GM21825 (cell line): ENCODE measurements around the gene FANCI.

Source experiments
- ATAC-seq: cut with Tn5 transposase; IDR thresholded peaks from one replicate; pipeline ENCODE4 v1.9.1; 2021; ENCODE audit warnings: mild to moderate bottlenecking, moderate library complexity; ENCODE audit not compliant: unreplicated experiment

Gene FANCI

DNA sequence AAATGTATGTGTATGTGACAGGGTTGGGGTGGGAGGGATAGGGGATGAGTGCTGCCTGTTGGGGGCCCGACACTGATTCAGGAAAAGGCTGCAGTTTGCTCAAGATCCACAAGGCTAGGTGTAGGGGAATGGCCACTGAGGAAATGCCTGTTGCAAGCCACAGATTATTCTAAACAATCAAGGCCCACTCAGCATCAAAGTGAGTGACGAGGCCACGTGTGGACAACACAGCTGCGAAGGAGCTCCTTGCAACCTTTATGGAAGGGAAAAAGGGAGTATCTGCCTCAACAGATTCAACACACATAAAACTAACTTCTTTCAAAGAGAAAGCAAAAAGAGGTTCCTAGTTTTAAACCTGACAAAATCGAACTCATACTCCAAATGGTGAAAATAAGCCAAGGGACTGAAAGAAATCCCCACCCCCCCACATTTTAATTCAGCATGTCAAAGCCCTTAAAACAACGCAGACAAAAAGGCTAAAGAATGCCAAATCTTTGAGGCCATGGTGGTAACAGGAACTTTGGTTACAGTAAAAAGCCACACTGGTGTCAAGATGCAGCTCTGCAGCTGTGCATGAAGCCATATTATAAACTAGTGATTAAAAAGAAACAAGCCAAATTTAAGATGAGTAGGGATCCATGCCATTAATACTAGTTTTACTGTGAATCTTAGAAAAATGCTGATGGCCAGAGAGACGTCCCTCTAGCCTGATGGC is 87.3 kb downstream of the FANCI start:
- no peak for ATAC-seq

DNA sequence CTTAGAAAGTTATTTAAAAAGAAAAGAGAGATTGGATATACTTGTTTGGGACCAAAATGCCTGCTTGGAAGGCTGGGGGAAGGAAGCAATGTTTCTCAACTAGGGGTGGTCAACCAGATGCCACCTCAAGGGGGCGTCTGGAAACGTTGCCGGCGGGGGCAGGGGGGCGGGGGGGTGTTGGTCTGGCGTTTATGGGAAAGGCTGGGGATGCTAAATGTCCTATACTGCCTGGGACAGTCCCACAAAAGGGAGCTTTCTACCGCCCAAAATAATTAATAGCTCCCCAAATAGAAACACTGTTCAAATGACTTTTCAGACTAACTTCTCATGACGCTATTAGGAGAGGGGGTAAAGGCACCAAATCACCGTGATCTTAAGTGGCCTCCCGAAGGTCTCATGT is 88.7 kb downstream of the FANCI start:
- ATAC-seq, result no peak

DNA sequence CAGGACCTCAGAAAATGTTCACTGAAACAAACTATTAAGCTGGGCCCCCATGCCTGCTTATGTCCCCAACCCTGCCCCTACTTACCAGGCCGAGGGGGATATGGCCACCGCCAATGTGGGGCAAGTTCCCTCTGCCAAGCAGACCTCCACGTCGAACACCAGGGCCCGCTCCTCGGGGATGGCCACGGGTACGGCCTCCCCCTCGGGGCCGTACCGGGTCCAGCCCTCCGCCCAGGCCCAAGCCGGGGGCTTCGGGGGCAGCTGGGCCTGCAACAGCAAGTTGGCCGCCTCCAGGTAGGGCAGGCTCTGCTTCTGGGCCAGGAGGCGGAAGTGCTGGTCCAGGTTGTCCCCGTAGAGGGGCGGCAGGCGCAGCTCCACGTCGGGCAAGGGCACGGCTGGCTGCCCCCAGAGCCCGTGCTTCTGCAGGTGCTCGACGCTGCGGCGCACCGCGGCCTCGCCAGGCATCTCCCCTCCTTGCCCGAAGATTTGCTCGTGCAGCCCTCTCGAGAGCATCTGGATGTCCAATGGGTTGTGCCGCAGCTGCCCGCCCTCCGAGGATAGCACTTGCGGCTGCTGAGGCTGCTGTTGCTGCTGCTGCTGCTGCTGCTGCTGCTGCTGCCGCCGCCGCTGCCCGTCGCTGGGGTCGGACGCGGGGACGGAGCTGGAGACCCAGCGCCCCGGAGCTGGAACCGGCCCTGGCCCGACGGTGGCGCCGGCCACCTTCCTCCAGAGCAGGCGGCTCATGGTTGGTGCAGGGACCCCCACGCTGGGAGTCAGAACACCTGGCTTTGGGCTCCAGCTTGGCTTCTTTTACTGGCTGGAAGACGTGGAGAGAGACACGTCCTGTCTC is 89.5 kb downstream of the FANCI start:
- no peak for ATAC-seq

DNA sequence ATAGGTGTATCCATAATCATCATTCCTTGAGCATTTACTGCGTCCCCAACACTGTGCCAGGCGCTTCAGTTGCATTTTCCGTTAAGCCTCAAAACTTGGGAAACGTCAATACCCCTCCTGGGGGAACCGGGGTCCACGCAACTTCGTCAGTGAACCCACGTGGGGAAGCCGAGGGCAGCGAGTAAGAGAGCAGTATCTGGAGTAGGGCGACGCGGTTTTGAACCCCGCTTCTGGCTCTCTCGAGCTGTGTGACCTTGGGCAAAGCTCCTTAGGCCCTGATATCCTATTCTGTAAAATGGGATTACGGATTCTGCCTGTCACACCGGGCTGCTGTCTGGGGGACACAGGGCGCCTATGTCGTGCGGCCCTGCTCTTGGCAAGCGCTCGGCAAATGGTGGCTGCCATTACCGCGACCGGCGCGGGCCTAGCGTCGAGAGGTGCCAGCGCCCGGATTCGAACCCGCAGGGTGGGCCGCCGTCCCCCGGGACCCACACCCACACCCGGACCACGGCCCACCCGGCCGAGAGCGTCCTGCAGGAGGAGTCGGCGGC is 90.3 kb downstream of the FANCI start:
- ATAC-seq, result no peak

DNA sequence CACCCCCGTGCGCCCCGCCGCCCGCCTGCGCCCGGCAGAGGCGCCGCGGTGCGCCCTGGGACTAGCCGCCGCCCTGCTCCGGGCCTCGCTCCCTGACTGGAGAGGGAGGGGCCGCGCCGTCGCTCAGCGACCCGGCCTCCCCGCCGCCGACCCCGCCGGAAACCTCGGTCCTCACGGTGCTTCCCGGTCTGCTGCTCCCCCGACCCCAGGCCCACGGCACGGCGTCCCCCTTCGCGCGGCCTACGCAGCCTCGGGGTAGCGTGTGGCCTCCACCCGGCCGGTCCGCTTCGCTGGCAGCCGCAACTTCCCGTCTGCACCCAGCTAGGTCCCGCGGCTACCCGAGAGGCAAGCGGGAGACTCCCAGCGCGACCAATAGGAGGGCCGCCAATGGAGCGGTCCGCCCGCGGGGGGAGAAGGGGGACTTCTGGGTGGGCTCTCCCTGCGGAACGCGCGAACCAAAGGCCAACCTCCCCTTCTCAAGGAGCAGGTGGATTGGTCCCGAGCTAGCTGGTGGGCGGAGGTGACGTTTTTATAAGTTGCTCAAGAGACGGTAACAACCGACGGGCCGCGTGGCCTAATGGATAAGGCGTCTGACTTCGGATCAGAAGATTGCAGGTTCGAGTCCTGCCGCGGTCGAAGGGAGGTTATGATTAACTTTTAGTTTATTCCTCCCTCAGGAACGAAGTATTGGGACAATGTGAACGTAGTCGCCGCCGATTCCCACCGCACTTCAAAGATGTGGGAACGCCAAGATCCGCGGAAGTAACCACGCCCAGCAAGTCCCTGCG is 90.9 kb downstream of the FANCI start, which contains the start of gene POLG:
POLG (minus strand) TSS at position 315 of the 788 bp plus-strand sequence. CDS start 1,070 bp downstream, outside the sequence.
- ATAC-seq, result peak; percentile 93

DNA sequence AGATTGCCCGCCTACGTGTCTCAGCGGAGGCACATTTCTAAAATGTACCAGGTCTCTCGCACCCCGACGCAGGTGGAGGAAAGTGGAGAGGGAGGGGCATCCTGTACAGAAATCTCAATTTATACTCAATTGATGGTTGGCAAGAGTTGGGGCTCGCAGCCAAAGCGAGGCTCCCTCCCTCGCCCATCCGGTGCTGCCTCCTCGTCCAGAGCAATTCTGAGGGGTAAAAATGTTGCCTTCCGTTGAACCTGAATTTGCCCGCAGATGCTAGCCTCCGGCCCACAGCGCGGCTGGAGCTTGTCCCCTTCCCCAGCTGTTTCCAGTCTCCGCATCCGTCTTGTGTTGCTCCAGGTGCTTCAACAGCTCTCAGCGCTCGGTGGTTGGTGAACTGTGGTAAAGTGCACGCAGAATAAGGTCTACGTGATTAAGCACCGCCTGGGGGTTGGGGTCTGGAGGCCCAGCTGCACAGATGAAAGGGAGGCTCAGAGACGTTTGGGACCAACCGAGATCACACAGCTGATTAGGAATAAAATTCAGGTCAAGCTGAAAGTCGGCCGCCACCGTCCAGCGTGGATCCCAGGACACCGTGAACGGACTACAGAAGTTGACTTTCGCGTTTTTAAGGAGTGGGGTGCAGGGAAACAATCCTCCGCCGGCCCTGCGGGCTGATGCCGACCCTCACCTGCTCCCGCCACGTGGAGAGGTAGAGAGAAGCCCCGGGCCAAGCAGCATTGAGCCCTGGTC is 91.7 kb downstream of the FANCI start:
- peak; percentile 4 for ATAC-seq

DNA sequence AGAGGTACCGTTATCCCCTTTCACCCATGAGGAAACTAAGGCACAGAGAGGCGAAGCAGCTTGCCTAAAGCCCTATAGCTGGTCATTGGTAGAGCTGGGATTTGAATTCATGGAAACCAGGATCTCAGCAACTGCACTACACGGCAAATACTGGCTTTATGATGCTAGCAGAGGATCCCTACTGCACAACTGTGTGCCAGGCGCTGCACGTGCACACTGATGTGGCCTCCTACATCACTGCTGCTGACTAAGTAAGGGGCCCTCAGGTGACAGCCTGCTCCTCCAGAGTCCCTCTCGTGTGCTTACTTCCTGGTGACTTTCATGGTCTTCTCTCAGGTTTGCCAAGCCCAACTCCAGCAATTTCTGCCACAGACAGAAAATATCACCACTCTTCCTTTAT is 94.3 kb downstream of the FANCI start:
- no peak for ATAC-seq

DNA sequence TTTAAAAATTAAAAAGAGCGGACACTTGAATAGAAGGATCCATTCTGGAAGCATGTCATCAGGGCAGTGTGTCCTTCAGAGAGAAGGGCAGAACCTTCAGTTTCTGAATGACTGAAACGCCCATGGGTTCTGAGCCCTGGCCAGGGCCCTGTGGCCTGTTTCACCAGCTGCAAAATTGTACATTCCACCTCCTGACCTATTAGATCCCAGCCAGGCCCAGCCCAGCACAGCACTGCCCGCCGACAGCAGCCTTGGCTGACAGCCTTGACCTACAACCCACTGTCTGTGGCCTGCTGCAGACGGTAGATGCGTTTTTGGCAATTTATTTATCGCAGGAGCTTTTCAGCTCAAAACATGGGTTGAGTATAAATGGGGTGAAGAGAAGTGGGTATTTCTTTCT is 96.8 kb downstream of the FANCI start:
- ATAC-seq, result no peak

DNA sequence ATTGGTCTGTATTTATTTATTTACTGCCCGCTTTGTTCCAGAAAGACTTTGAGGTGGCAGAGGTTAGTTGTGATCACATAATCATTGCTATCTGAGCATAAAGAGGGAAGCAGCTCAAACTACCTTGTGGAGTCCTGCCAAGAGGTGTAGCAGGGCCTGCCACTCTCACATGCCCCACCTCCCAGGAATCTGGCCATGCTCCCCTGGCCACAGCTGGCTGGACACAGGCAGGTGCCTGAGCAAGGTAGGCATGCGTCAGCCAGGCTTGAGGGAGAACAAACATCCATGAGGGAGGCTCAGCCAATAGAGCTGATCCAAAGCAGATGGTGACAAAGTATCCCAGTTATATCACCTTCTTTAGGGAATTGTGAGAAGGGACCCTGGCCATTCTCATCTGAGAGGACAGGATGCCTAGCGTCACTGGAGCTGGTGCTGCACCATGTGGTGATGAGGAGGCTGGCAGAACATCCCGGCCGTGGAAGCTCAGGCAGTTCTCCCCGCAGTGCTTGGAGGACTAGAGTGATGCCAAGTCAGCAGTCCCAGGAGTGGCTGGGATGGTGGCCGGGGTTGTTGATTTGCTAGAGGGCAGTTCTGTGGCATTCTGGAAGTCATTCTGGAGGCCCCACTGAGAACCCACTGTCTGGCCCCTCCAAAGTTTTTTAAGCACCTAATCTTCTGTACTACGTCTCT is 97.7 kb downstream of the FANCI start:
- no peak for ATAC-seq

DNA sequence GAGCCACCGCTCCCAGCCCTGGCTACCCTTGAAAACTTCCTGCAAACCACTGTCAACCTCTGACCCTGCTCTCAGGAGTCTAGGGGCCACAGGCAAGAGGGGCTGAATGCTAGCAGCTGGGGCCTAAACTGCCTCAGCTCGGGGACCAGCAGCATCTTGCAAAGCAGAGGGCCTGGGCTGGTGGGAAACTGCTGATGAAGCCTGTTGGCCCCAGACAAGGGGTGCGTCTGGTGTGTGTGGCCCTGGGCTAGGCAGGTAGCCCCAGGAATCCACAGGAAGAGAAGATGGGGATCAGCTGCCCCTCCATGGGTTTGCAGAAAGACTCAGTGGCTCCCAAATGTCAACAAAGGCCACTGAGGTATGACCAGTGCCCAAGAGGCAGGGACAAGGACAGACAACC is 99.1 kb downstream of the FANCI start:
- no peak for ATAC-seq

DNA sequence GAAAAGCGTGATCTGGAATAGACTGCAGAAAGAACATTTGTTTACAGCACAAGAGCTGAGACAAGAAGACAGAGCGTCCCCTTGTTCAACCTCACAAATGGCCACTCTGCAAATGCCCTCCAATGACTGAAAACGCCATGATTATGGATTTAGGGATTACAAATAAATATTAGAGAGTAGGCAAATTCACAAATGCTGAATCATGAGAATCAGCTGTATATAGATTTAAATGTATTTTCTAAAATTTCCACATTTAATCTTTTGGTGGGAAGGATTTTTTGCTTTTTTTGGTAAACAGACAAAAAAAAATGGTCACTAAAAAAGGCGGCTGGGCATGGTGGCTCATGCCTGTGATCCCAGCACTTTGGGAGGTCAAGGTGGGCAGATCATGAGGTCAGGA is 101.5 kb downstream of the FANCI start:
- ATAC-seq, result no peak

DNA sequence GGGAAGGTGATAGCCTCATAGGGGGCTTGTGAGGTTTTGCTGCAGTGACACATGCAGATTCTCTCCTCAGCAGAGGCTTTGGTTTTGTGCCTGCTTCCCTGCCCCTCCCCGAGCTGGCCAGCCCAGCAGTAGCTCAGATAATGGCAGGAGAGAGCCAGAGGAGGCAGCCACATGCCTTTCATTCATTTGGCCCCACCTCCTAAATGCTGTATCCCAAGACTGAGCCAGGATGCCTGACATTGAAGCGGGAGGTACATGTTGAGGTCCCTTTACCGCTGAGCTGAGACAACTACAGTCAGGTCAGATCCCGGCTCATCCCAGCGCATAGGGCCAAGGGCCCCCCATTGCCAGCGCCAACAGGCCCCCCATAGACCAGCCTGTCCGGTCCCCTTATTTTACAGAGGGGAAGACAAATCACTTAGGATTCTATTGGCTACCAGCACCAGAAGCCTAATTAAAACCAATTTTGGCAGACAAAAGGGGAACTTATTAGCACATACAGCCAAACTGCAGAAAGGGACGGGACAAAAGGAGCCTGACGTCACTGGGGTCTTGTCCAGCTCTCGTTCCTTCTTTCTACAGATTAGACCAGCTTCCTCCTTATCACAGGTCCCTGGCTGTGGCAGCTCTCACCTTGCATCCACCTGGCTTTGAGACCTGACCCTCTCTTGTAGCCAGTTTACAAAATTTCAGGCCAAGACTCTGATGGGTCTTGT is 102.9 kb downstream of the FANCI start:
- ATAC-seq, result no peak

DNA sequence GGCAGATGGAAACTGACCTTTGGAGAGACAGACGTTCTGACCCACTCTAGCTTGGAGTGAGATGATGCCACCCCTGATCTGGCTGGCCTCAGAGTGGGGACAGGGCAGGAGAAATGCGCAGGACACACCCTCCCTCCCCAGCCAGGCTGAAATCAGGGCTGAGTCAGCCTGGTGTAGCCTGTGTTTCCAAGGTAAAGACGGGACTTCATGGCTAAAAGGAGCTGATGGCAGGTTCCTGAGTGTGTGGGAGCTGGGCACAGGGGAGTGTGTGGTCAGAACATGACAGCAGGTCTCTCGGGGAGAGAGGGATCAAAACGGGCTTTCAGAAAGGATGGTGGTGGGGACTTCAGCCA is 105.4 kb downstream of the FANCI start:
- no peak for ATAC-seq

DNA sequence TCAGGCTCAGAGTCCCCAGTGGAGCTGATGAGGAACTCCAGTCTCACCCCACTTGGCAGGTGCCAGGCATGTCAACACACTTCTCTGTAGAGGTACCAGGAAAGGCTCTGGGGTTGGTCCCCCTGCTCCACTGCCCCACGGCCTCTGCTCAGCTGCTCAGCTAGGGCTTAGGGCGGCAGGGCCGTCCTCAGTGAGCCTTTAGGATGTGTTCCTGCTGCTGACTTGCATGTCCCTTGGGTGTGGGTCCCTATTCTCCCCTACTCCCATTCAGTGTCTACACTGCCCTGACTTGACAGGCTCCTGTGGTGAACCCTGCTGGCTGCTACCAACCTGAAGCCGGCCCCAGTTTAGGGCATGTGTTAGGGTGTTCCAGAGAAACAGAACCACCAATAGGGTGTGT is 108.7 kb downstream of the FANCI start:
- ATAC-seq, result no peak

DNA sequence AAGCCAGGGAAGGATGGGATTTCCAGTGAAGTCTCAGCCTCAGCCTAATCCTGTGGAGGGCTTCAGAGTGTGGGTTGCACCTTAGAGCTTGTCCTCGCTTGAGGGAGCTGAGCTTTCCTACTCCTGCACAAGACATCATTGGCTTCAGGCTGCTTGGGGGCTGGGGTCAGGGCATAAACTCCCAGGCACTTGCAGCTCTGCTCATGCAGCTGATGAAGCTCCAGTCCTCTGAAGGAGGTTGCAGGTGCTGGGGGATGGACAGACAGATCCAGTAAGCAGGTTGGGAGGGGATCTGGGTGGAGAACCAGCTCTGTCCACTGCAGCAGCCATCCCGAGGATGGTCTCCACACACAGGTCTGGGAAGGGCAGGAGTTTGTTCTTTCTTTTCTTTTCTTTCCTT is 110.2 kb downstream of the FANCI start:
- no peak for ATAC-seq

DNA sequence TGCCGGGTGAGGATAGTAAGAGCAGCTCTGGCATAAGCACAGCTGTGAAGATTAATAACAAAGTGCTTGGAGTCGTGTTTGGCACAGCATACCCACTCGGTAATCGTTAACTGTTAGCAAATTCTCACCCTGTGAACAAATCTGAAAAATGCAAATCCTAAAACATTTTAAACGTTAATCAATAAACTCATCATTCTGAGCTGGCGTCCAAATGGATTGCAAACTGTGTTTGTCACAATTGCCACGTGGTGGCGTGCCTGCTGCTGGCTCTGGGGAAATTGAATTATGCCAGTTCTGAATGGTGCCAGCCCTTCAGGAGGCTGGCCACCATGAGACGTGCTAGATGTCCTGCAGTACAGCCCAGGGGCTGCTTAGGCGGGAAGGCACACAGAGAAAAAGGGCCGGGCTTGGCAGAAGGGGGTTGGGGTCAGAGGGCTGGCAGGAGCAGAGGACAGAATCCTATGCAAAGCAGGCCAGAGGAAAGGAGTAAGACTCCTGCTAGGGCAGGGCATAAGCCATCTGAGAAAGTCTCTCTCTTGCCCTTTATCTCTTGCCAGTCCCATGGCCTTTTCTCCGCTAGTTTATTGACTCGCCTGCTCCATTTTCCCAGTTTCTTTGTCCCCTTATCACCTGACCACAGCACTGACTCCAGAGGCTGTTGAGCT is 113.0 kb downstream of the FANCI start:
- no peak for ATAC-seq

DNA sequence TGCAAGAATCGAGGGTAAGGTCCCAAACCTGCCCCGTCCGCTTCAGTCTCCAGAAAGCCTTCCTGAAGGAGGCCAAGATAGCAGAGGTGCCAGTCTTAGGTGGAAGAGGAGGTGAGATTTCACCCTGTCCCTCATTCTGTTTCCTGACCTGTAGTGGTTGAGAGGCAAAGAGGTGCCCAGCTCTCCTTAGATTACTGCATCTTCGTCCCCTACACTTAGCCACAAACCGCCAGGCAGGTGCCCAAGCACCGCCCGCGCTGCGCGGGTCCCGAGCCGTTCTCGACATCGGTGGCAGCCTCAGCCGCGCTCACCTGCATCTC is 114.6 kb downstream of the FANCI start:
- ATAC-seq, result no peak

DNA sequence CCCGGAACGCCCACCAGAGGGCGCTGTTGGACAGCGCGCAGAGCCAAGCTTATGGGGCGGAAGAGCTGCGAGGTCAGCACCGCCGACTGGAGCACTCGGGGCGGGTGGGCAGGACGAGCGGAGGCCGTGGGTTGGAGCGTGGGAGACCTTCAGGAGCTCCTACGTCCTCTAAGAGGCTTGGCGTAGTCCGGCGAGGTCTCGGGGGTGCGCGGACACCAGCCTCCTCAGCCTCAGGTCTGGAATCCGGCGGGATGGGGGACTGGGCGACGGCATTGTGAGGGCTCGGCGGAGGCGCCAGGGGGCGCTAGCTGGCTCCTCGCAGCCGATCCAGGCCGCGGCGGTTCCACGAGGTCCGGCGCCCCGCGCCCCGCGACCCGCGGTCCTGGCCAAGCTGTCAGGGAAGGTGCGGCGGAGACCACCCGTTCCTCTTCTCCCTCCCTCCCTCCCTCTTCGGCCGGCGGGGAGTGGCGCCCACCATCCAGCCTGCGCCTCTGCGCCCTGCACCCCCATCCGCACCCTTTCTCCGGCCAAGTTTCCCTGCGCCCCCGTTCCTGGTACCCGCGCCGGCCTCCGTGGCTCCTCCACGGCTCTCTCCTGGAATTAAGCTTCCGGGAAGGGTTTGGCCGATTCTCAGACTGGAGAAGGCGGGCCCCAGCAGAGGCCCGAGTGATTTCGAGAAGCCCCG is 115.1 kb downstream of the FANCI start:
- peak; percentile 84 for ATAC-seq
